ENCODE measurements around the gene CPEB4.

CPEB4 gene

GRCh38 chr5:173913686-173914321 lies 25.7 kb downstream of the CPEB4 start:
- no peak for DNase-seq (ENCODE audit: low read depth in 2 of 2)

- no peak for DNase-seq (ENCODE audit: low read depth in 2 of 2)
Measured at GRCh38 chr5:173915310-173916014, 27.3 kb downstream of the CPEB4 start.

- no peak for DNase-seq (ENCODE audit: low read depth in 2 of 2)
Measured at GRCh38 chr5:173916233-173916632, 28.1 kb downstream of the CPEB4 start.

- DNase-seq (ENCODE audit: low read depth in 2 of 2), result peak; percentile 7
Measured at GRCh38 chr5:173917788-173918786, 29.9 kb downstream of the CPEB4 start.

- DNase-seq (ENCODE audit: low read depth in 2 of 2), result no peak
Measured at GRCh38 chr5:173919443-173919842, 31.3 kb downstream of the CPEB4 start.

- no peak for DNase-seq (ENCODE audit: low read depth in 2 of 2)
Measured at GRCh38 chr5:173920024-173920753, 32.0 kb downstream of the CPEB4 start.

GRCh38 chr5:173920866-173921555 lies 32.9 kb downstream of the CPEB4 start:
- DNase-seq (ENCODE audit: low read depth in 2 of 2), result no peak

GRCh38 chr5:173922527-173922926 lies 34.4 kb downstream of the CPEB4 start:
- DNase-seq (ENCODE audit: low read depth in 2 of 2), result no peak

- no peak for DNase-seq (ENCODE audit: low read depth in 2 of 2)
Measured at GRCh38 chr5:173923218-173924095, 35.3 kb downstream of the CPEB4 start.

GRCh38 chr5:173924899-173925298 lies 36.8 kb downstream of the CPEB4 start:
- DNase-seq (ENCODE audit: low read depth in 2 of 2), result no peak

GRCh38 chr5:173925449-173926071 lies 37.4 kb downstream of the CPEB4 start:
- DNase-seq (ENCODE audit: low read depth in 2 of 2), result no peak

GRCh38 chr5:173926359-173926758 lies 38.2 kb downstream of the CPEB4 start:
- no peak for DNase-seq (ENCODE audit: low read depth in 2 of 2)

- no peak for DNase-seq (ENCODE audit: low read depth in 2 of 2)
Measured at GRCh38 chr5:173928871-173929574, 40.9 kb downstream of the CPEB4 start.

GRCh38 chr5:173932695-173933139 lies 44.6 kb downstream of the CPEB4 start:
- no peak for DNase-seq (ENCODE audit: low read depth in 2 of 2)

GRCh38 chr5:173933901-173934300 lies 45.8 kb downstream of the CPEB4 start:
- no peak for DNase-seq (ENCODE audit: low read depth in 2 of 2)

GRCh38 chr5:173935396-173935795 lies 47.2 kb downstream of the CPEB4 start:
- DNase-seq (ENCODE audit: low read depth in 2 of 2), result no peak

GRCh38 chr5:173940269-173940668 lies 52.1 kb downstream of the CPEB4 start:
- no peak for DNase-seq (ENCODE audit: low read depth in 2 of 2)

GRCh38 chr5:173941102-173941501 lies 53.0 kb downstream of the CPEB4 start:
- no peak for DNase-seq (ENCODE audit: low read depth in 2 of 2)
